Thoracic aorta (tissue), 2 donors: ENCODE measurements around the gene TANC2. TPM values are rescaled to one million over a fixed set of nuclear protein-coding genes. Genes with fewer than 3 reads are reported as not detected.
"Not testable (repeated sequence)": the region's sequence is repeated elsewhere in the genome, so short reads cannot be mapped to it uniquely, and the experiment has no call there.

Experiments used
- ATAC-seq: fragments of 150-250 bp; one replicate; pipeline ENCODE4 v1.8.0; 2017; ENCODE audit warnings: low read depth; ENCODE audit not compliant: insufficient number of reproducible peaks, low FRiP score
- DNase-seq: peaks from one replicate; pipeline ENCODE4 v3.0.0-alpha.2; 2020; ENCODE audit warnings: low spot score
- H3K27ac ChIP-seq, 2 donors: fragments of 200-600 bp; sonication (generic); 1 replicate in 1 of 2; 2 replicates in 1 of 2; pipeline ENCODE4 v1.5.1; 2016; ENCODE audit warnings: mild to moderate bottlenecking in 2 of 2, moderate library complexity in 2 of 2
- H3K27me3 ChIP-seq: fragments of 200-600 bp; sonication (generic); replicated peaks from 2 replicates; pipeline ENCODE4 v1.6.0; 2016; ENCODE audit warnings: mild to moderate bottlenecking; ENCODE audit not compliant: insufficient read depth
- H3K36me3 ChIP-seq: fragments of 200-600 bp; sonication (generic); one replicate; pipeline ENCODE4 v1.5.1; 2016
- H3K4me1 ChIP-seq, 2 donors: fragments of 200-600 bp; sonication (generic); 1 replicate in 1 of 2; 2 replicates in 1 of 2; pipeline versions ENCODE4 v1.5.1 to v1.6.0; 2016; ENCODE audit warnings: low read depth in 2 of 2, mild to moderate bottlenecking in 1 of 2; ENCODE audit not compliant: control insufficient read depth in 1 of 2
- H3K4me3 ChIP-seq: fragments of 200-600 bp; sonication (generic); 2 replicates; pipeline ENCODE4 v1.5.1; 2016; ENCODE audit warnings: mild to moderate bottlenecking
- H3K9me3 ChIP-seq: fragments of 200-600 bp; sonication (generic); 2 replicates; pipeline ENCODE4 v1.5.1; 2016
- CTCF ChIP-seq: fragments of 200-600 bp; sonication (generic); IDR thresholded peaks from one replicate; pipeline ENCODE4 v1.5.1; 2019; ENCODE audit warnings: antibody characterized with exemption
- total RNA-seq, 2 donors: library from RNA; depleted of rRNA; stranded (reverse); fragments of >200 nt; gene quantifications; one replicate each; pipeline versions ENCODE4 v1.1.0 to v1.2.3, GENCODE V29; 2016

TANC2 gene
- total RNA-seq, 2 donors from 2014 or later, result 19.6 to 42.7 TPM

- no peak for TF ChIP-seq CTCF
- H3K4me3 ChIP-seq, result no peak overlapping the region
- H3K27ac ChIP-seq, result no peak overlapping the region
- no peak for DNase-seq
- H3K9me3 ChIP-seq, result no peaks in the 10 kb centered on the region
- no peaks in the 10 kb centered on the region for H3K36me3 ChIP-seq
- H3K27me3 ChIP-seq, result no peaks in the 10 kb centered on the region
- H3K4me1 ChIP-seq, result peaks cover 9 to 22% of the 10 kb centered on the region in 2 donors
- no peak for ATAC-seq
Measured at GRCh38 chr17:62970610-62971009, 4.6 kb downstream of the TANC2 start.

GRCh38 chr17:62971853-62972252, 5.8 kb downstream of the TANC2 start:
- Histone ChIP-seq H3K4me1 (peaks cover 9 to 21% of the 10 kb centered on the region in 2 donors), H3K4me3 (no peak overlapping the region), H3K9me3 (peaks cover 3% of the 10 kb centered on the region), H3K36me3 (no peaks in the 10 kb centered on the region), H3K27me3 (no peaks in the 10 kb centered on the region), H3K27ac (no peak overlapping the region)
- no peak for TF ChIP-seq CTCF
- ATAC-seq, result no peak
- no peak for DNase-seq

GRCh38 chr17:62974788-62975187, 8.8 kb downstream of the TANC2 start:
- Histone ChIP-seq H3K9me3 (peaks cover 6% of the 10 kb centered on the region), H3K27me3 (no peaks in the 10 kb centered on the region), H3K36me3 (no peaks in the 10 kb centered on the region), H3K4me3 (no peak overlapping the region), H3K4me1 (peaks cover 10 to 15% of the 10 kb centered on the region in 2 donors), H3K27ac (no peak overlapping the region)
- DNase-seq (no peak), ATAC-seq (no peak)
- no peak for TF ChIP-seq CTCF

- H3K27me3 ChIP-seq, result no peaks in the 10 kb centered on the region
- H3K4me1 ChIP-seq, result peaks cover 10 to 15% of the 10 kb centered on the region in 2 donors
- DNase-seq, result no peak
- no peak for ATAC-seq
- no peak overlapping the region for H3K4me3 ChIP-seq
- H3K27ac ChIP-seq, result no peak overlapping the region
- no peaks in the 10 kb centered on the region for H3K36me3 ChIP-seq
- no peak for TF ChIP-seq CTCF
- H3K9me3 ChIP-seq, result peaks cover 6% of the 10 kb centered on the region
Measured at GRCh38 chr17:62975206-62975605, 9.2 kb downstream of the TANC2 start.

GRCh38 chr17:62976643-62977231, 10.7 kb downstream of the TANC2 start:
- not testable (repeated sequence) for H3K9me3 ChIP-seq, H3K36me3 ChIP-seq, H3K4me3 ChIP-seq, ATAC-seq, H3K27me3 ChIP-seq, H3K27ac ChIP-seq, DNase-seq
- peaks cover 10 to 15% of the 10 kb centered on the region in 2 donors for H3K4me1 ChIP-seq

GRCh38 chr17:62980842-62981241, 14.8 kb downstream of the TANC2 start:
- H3K4me3 ChIP-seq, result no peak overlapping the region
- H3K4me1 ChIP-seq, result peaks cover 10 to 15% of the 10 kb centered on the region in 2 donors
- peaks cover 9% of the 10 kb centered on the region for H3K9me3 ChIP-seq
- no peak for TF ChIP-seq CTCF
- no peak for DNase-seq
- H3K27me3 ChIP-seq, result no peaks in the 10 kb centered on the region
- no peak overlapping the region for H3K27ac ChIP-seq
- no peaks in the 10 kb centered on the region for H3K36me3 ChIP-seq
- no peak for ATAC-seq
